Measurements from ENCODE around the gene KCTD19.
"Not testable (repeated sequence)": the region's sequence is repeated elsewhere in the genome, so short reads cannot be mapped to it uniquely, and the experiment has no call there.

The KCTD19 gene

GRCh38 chr16:67361038-67361437, 34.5 kb upstream of the KCTD19 start:
- CTCF ChIA-PET: no interaction called here
- DNase-seq (ENCODE audit: extremely low spot score): no peak
- POLR2A ChIA-PET: no interaction called here
- TF ChIP-seq SP1 (IDR thresholded peaks at IDR 0.05): no peak
- TF ChIP-seq FOXM1 (IDR thresholded peaks at IDR 0.05; ENCODE audit: borderline replicate concordance): no peak
- TF ChIP-seq HDGF (IDR thresholded peaks at IDR 0.05; ENCODE audit: borderline replicate concordance): no peak
- TF ChIP-seq NFRKB (IDR thresholded peaks at IDR 0.05): no peak
- no peak for TF ChIP-seq LEF1 (IDR thresholded peaks at IDR 0.05; ENCODE audit: borderline replicate concordance)
- no peak for TF ChIP-seq BHLHE40 (IDR thresholded peaks at IDR 0.05; ENCODE audit: borderline replicate concordance)
- no peak for TF ChIP-seq SUZ12 (IDR thresholded peaks at IDR 0.05)
- no peak for TF ChIP-seq FOXK2 (IDR thresholded peaks at IDR 0.05)
- no peak for TF ChIP-seq ZNF384 (IDR thresholded peaks at IDR 0.05)
- no peak for TF ChIP-seq L3MBTL2 (conservative IDR thresholded peaks at IDR 0.05)
- TF ChIP-seq CTBP1 (IDR thresholded peaks at IDR 0.05; ENCODE audit: borderline replicate concordance): no peak
- TF ChIP-seq, protein P1, sequence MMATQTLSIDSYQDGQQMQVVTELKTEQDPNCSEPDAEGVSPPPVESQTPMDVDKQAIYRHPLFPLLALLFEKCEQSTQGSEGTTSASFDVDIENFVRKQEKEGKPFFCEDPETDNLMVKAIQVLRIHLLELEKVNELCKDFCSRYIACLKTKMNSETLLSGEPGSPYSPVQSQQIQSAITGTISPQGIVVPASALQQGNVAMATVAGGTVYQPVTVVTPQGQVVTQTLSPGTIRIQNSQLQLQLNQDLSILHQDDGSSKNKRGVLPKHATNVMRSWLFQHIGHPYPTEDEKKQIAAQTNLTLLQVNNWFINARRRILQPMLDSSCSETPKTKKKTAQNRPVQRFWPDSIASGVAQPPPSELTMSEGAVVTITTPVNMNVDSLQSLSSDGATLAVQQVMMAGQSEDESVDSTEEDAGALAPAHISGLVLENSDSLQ (IDR thresholded peaks at IDR 0.05): no peak
- TF ChIP-seq TARDBP (IDR thresholded peaks at IDR 0.05): no peak
- no peak for TF ChIP-seq FOXA1 (IDR thresholded peaks at IDR 0.05)
- TF ChIP-seq ARNT (IDR thresholded peaks at IDR 0.05): no peak
- TF ChIP-seq ELF4 (IDR thresholded peaks at IDR 0.05): no peak

- POLR2A ChIA-PET; DNase-seq (ENCODE audit: extremely low spot score); CTCF ChIA-PET: not testable (repeated sequence)
Observed at GRCh38 chr16:67359540-67360269, 33.2 kb upstream of the KCTD19 start.

GRCh38 chr16:67357561-67357960, 31.0 kb upstream of the KCTD19 start:
- TF ChIP-seq ELF4 (IDR thresholded peaks at IDR 0.05): no peak
- no peak for TF ChIP-seq TARDBP (IDR thresholded peaks at IDR 0.05)
- ChIA-PET CTCF (no interaction called here), POLR2A (no interaction called here)
- no peak for DNase-seq (ENCODE audit: extremely low spot score)

GRCh38 chr16:67356396-67356795, 29.9 kb upstream of the KCTD19 start:
- ChIA-PET POLR2A (no interaction called here), CTCF (no interaction called here)

GRCh38 chr16:67352463-67352862, 25.9 kb upstream of the KCTD19 start:
- POLR2A ChIA-PET; CTCF ChIA-PET; DNase-seq (ENCODE audit: extremely low spot score): not testable (repeated sequence)

More at GRCh38 chr16:67356396-67356795, 29.9 kb upstream of the KCTD19 start:
- no peak for TF ChIP-seq CTBP1 (IDR thresholded peaks at IDR 0.05; ENCODE audit: borderline replicate concordance)
- DNase-seq (ENCODE audit: extremely low spot score): no peak

GRCh38 chr16:67350324-67350723, 23.8 kb upstream of the KCTD19 start:
- no peak for TF ChIP-seq CTBP1 (IDR thresholded peaks at IDR 0.05; ENCODE audit: borderline replicate concordance)
- no peak for TF ChIP-seq ELF4 (IDR thresholded peaks at IDR 0.05)
- TF ChIP-seq SP1 (IDR thresholded peaks at IDR 0.05): no peak
- TF ChIP-seq, protein P1 (IDR thresholded peaks at IDR 0.05): no peak
- TF ChIP-seq BHLHE40 (IDR thresholded peaks at IDR 0.05; ENCODE audit: borderline replicate concordance): no peak
- ChIA-PET CTCF (no interaction called here), POLR2A (no interaction called here)
- no peak for DNase-seq (ENCODE audit: extremely low spot score)

GRCh38 chr16:67349172-67349571, 22.6 kb upstream of the KCTD19 start:
- ChIA-PET CTCF (no interaction called here), POLR2A (no interaction called here)
- DNase-seq (ENCODE audit: extremely low spot score): no peak
- TF ChIP-seq CTBP1 (IDR thresholded peaks at IDR 0.05; ENCODE audit: borderline replicate concordance) (no peak), TARDBP (IDR thresholded peaks at IDR 0.05) (no peak), ZNF384 (IDR thresholded peaks at IDR 0.05) (no peak; the same call in 1 of the 2 replicates), HDGF (IDR thresholded peaks at IDR 0.05; ENCODE audit: borderline replicate concordance) (no peak), BHLHE40 (IDR thresholded peaks at IDR 0.05; ENCODE audit: borderline replicate concordance) (no peak), SP1 (IDR thresholded peaks at IDR 0.05) (no peak), FOXA1 (IDR thresholded peaks at IDR 0.05) (no peak), ELF4 (IDR thresholded peaks at IDR 0.05) (no peak), SUZ12 (IDR thresholded peaks at IDR 0.05) (no peak), ARNT (IDR thresholded peaks at IDR 0.05) (no peak), NFRKB (IDR thresholded peaks at IDR 0.05) (no peak), L3MBTL2 (conservative IDR thresholded peaks at IDR 0.05) (no peak), LEF1 (IDR thresholded peaks at IDR 0.05; ENCODE audit: borderline replicate concordance) (no peak), FOXM1 (IDR thresholded peaks at IDR 0.05; ENCODE audit: borderline replicate concordance) (no peak), FOXK2 (IDR thresholded peaks at IDR 0.05) (no peak)
- TF ChIP-seq, protein P1 (IDR thresholded peaks at IDR 0.05): no peak

Measured in HEK293T (cell line).